GM21367 (cell line): ENCODE results near the gene TANC2.

Experiments
- ATAC-seq: cut with Tn5 transposase; IDR thresholded peaks from one replicate; pipeline ENCODE4 v1.9.1; 2021; ENCODE audit not compliant: unreplicated experiment

Gene TANC2

GRCh38 chr17:62965686-62966425, at the start of gene TANC2:
Gene TANC2, plus strand, starts transcription at chr17:62966235. Its CDS starts 43,325 bp downstream, at chr17:63009560.
- peak; percentile 64 for ATAC-seq

- no peak for ATAC-seq
Measured at GRCh38 chr17:62916684-62917571, 49.1 kb upstream of the TANC2 start.

DNA sequence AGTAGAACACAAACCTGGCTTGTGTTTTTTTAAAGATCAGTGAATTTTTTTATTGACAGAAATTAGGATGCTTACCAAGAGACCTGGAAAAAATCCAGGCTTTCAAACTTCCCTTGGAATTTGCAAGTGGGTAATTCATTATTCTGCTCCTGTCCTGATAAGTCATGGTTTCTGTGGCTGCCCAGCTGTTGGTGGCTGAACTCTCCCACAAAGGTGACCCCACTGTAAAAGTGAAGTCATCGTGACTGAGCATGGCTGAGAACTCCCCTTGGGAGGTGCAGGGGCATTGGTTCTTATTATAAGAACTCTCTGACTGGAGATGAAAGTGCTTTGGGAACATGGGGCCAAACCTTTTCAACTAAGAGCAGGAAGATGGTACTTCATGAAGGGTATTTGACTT, 46.6 kb upstream of the TANC2 start:
- ATAC-seq = no peak

GRCh38 chr17:62920300-62920699, 45.7 kb upstream of the TANC2 start:
- no peak for ATAC-seq

DNA sequence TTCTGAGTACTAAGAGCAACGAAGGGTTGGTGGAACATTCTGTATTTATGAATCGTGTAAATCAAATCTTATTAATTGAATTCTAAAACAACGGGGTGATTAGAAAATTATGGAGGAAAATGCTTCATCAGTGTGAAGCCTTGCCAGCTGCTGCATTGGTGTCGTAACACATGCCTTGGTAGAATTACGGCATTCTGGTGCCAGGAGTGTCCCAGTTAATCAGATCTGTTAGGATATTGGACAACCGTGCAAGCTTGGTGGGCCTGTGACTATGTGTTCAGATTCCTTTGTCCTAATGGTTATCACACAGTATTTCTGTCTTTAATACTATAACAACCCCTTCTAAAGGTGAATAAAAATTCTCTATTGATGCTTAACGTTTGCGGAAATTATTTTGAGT, 44.2 kb upstream of the TANC2 start:
- no peak for ATAC-seq

DNA sequence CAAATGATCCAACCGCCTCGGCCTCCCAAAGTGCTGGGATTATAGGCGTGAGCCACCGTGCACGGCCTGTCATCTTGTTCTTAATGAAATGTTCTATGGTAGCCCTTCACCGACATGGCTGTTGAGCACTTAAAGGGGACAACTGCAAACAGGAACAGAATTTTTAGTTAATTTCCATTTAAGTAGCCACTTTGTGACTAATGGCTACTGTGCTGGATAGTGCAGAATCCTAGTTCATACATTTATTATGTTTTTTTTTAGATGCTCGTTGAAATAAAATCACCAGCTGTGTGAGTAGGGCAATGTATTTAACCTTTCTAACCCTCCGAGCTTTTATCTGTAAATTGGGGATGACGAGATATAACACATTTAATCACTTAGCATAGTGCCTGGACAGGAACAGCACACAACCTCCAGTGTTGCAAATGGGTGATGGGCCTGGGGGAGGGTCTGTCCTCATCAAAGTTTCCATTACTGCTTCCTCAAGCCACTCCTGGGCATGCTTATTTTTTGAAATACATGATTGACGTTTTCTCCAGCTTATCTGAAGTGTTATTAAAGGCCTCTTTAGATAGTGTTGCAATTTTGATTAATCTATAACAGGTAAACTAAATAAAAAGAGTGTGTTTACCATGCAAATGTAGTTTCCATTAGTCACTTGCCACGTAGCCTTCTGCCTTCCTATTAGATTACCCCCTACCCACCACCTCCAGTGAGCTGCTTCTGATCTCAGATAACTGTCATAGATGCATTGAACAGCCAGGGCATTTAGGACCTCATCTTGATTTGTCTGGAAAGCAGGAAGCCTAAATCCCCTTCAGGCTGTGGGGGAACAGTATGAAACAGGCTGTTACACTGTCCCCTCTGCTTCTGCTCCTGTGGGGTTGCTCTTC, 42.5 kb upstream of the TANC2 start:
- ATAC-seq = no peak

DNA sequence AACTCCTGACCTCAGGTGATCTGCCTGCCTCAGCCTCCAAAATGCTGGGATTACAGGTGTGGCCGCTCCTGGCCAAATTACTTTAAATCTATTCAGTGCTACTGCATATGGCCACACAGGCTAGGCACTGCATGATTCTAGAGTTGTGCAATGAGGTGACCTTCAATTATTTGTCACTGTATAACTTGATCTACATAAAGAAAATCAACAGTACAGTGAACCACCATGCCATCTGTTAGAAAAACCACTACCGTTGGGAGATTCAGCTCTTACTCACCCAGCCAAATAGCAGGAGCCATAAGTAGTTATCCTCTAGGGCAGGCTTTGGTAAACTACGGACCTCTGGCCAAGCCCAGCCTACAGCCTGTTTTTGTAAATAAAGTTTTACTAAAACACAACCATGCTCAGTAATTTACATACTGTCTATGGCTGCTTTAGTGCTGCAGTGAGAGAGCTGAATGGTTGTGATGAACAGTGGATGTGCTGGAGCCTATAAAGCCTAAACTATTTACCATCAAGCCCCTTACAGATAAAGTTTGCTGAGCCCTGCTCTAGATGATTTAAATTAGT, 40.7 kb upstream of the TANC2 start:
- no peak for ATAC-seq

GRCh38 chr17:62927083-62927482, 39.0 kb upstream of the TANC2 start:
- ATAC-seq = no peak

DNA sequence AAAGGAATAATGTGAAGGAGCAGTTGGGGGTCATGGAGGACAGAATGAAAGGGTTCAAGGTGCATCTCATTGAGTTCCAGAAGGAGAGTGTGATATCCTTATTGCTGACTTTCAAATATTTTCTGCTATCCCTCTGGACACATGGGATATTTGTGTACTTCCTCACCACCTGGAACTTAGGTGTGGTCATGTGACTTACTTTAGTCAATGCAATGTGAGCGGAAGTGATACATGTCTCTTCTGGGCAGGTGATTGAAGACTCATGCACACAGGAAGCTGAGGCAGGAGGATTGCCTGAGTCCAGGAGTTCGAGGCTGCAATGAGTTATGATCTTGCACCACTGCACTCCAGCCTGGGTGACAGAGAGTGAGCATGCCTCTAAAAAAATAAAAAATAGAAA, 36.7 kb upstream of the TANC2 start:
- no peak for ATAC-seq

DNA sequence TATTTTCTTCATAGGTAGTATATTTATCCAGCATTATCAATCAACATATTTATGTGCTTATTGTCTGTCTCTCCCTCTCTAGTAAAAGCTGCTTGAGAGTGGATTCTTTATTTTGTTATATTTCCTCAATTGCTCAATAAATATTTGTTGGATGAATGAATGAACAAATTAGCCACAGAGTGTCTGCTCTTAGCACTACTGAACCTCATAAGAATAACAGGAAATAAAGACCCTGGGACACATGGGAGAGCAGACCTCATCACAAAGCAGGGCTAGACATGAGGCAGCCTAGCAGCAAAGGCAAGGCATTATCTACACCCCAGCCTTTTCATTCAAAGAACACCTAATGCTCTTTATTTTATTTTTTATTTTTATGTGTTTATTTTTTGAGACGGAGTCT, 34.9 kb upstream of the TANC2 start:
- ATAC-seq = no peak

- ATAC-seq = no peak
Measured at GRCh38 chr17:62933501-62934385, 32.3 kb upstream of the TANC2 start.

DNA sequence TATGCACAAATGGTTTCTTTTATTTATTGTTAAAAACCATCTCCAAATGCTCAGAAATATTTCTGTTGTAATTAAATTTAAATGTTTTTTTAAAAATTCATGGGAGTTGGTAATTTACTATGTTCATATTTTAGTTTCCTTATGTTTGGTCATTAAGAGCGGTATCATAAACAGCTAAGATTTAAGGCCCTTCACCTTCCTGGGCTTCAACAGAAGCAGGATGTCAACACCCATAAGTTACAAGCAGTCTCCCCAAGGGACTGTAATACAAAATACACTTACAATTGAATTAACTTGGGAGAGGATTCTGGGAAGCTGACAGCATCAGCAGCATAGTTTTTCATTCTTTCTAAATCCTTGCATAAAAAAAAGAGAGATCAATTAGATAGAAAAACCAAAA, 30.9 kb upstream of the TANC2 start:
- no peak for ATAC-seq

DNA sequence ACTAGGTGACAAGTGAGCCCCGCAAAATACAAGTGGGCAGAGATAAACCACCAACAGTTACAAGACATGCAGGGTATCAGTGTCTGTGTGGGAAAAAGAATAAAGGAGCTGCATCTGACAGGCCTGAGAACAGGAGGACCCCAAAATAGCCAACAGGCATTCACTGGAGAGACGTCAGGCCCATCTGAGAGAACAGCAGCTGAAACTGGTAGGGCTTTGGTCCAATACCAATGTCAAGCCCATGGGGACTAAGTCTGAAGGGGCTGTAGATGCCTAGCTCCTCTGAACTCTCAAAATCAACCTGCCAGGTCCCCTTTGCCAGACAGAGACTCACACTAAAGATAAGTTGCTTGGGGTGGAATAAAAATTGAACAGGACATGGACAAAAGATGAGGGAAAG, 30.5 kb upstream of the TANC2 start:
- no peak for ATAC-seq

DNA sequence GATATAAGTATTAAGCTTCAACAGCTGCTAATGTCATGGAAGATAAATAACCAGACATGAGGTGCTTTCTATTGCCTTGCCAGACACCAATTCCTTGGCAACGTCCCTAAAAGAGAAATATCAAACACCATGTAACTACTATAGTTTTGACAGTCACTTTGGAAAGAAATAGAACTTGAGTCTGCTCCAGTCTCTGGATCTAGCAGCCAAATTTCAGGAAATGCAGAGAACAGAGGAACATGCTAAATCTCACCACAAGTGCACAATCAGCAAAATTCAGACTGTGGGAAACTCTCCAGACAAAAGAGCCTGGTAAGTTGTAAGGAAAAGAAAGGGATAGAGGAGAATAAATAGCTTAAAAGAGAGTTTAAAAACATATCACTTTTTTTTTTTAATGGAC, 28.4 kb upstream of the TANC2 start:
- no peak for ATAC-seq

DNA sequence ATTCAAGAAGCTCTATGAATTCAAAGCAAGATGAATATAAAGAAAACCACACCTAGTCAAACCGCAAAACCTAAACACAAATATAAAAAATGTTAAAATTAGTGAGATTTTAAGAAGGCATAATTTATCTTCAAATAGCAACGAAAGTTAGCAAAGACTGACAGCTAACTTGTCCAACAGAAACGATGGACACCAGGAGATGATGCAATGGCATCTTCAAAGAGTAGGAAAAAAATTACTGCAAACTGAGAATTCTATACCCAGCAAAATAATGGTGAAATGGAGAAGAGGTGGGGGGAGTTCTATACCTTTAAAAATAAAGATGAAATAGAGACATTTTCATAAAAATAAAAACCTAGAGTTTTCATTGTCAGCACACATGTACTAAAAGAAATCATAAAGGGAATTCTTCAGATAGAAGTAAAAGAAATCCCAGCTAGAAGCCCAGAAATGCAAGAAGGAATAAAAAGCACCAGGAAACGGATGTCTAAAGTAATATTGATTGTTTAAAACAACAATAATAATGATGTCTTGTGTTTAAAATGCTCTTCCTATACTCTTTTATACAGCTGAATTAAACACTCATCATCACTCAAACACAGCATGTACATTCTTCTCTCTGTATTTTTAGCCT, 24.6 kb upstream of the TANC2 start:
- ATAC-seq = no peak

DNA sequence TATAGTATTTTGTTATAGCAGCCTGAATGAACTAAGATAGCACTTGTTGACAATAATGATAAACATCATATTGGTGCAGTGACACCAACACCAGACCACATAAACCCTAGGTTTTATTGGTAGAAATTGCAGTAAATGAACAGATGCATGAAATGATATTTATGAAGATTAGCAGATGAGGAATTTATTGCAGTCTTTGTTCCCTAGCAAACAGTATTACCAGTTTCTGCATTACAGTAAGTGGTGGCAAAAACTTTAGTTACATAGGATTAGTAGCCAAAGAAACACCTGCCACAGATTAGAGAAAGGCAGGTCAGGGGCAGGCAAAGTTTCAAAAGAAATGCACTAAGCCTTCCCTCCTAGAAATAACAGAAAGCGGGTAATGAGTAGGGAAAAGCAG, 17.7 kb upstream of the TANC2 start:
- no peak for ATAC-seq

- ATAC-seq = no peak
Measured at GRCh38 chr17:62949036-62949435, 17.0 kb upstream of the TANC2 start.

DNA sequence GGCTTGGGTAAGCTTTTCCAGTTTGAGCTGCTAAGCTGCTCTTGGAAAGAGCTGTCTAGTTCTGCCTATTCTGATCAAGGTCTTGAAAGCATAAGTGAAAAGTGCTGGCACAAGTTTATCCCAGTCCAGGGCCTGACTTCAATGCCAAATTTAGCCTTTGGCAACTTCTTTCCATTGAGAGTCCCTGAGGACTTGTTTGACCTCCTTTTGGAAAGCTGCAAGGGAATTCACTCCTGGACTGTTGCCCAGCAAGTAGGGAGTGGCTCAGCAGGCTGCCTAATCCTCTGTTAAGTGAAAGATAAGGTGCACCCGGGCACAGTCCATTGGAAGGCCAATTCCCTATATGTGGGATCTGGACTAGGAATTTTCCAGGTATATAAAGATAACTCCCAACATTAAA, 16.0 kb upstream of the TANC2 start:
- no peak for ATAC-seq

DNA sequence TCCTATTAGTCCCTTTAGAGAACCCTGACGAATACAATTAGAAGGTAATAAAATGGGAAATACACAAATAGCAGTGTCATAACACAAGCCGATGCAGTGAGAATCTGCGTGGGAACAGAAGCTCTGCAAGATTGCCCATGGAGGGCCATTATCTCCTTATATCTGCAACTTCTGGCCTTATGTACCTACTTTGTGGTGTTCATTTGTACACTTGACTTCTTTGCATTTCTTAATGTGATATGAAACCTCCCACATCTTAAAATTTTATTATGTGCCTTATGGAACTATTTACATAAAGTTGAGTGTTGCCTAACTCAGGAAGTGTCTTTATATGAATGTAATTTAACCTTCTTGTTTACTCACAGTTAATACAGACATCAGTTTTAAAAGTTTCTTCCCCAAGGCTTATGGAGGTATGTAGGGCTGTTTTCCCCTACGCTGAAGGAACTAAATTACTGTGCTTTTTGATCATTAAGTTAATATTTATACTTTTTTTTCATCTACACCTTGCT, 10.1 kb upstream of the TANC2 start:
- no peak for ATAC-seq
